ENCODE data around the gene PARVG.

PARVG gene, protein sequence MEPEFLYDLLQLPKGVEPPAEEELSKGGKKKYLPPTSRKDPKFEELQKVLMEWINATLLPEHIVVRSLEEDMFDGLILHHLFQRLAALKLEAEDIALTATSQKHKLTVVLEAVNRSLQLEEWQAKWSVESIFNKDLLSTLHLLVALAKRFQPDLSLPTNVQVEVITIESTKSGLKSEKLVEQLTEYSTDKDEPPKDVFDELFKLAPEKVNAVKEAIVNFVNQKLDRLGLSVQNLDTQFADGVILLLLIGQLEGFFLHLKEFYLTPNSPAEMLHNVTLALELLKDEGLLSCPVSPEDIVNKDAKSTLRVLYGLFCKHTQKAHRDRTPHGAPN

DNA sequence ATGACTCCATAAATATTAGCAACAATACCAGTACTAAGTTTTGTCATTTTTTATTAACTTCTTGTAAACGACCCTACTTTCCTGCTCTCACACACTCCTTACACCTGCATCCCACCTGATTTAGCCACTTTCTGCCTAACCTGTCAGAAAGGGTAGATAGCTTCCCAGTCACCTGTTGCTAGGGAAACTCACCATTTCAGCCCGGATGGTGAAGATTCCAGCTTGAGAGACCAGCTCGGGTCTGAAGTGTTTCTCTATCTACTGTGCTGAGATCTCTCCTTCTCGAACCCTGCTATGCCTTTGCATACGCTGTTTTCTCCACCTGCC is at the start of gene PARVG:
TSS of gene PARVG (plus strand) at position 220 of the 327 bp plus-strand sequence. CDS start 2,405 bp downstream, outside the sequence.
- peak; percentile 49 for DNase-seq (ENCODE audit: low spot score)

DNA sequence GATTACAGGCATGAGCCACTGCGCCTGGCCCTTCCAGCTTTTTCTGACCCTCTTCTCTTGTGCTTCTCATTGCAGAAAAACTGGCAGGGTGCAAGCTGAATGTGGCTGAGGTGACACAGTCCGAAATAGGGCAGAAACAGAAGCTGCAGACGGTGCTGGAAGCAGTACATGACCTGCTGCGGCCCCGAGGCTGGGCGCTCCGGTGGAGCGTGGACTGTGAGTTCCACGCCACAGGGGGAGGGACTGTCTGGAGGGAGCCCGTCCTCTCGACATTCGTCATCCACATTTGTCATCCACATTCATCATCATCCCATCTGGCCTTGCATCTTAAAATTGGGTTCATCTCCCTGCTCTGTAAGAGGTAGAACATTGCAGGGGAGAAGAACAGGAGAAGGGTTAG is 49.3 kb upstream of the PARVG start:
- DNase-seq (ENCODE audit: low spot score): no peak

DNA sequence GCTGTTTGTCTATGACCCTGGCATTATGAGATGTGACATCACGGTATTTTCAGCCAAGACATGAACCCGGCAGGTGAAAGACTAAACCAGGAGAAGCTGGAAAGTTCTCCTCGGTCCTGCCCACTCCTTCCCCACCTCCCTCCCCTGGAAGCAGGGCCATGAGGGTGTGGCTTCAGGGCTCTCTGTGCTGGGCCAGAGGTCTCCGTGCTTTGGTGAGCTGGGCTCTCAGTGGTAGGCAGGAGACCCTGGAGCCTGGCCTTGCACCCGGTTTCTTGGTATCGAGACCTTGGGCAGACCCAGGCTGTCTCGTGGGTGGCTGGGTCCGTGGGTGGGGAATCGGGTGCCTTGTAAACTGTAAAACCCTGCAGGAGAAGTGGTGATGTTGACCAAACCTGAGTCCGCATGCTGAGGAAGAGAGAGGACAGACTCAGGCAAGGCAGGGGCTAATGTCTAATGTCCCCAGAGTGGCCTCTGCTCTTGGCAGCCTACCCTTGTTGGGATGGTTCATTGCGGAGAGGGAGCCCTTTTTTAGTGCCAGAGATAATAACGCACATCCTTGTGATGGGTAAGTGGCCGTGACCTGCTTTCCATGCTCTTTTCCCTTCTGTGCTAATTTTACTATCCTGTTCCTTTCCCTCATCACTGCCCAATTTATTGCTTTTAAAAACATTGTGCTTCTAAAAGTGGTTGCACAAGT is 48.6 kb upstream of the PARVG start:
- no peak for DNase-seq (ENCODE audit: low spot score)

DNA sequence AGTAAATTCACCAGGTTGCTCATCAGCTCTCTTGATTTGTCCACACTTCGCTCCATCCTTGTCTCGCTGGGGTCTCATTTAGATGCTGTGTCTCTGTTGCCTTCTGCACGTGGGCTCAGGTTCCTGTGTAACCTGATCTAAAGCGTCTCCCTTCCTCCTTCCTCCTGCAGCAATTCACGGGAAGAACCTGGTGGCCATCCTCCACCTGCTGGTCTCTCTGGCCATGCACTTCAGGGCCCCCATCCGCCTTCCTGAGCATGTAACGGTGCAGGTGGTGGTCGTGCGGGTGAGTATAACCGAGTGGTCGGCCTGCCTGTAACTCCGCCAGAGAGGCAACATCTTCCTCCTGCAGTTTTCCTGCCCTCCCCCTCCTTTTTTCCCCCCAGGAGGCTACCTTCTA is 48.0 kb upstream of the PARVG start:
- DNase-seq (ENCODE audit: low spot score): no peak

DNA sequence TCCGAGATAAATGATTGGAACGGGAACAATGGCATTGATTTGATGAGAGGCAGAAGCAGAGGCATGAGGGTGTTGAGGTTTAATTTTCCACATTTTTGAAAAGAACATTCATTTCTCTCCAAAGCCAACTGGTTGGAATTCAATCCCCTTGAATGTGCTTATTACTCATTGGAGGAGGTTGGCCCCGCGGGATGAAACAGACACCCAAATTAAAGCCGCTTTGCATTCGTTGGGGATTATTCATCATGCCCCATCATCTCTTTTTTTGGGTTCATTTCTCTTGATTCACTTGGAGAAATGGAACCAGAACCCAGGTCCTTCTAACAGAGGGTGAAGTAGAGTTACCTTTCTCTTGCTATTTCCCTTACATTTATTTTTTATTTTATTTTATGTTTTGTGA is 47.6 kb upstream of the PARVG start:
- no peak for DNase-seq (ENCODE audit: low spot score)

DNA sequence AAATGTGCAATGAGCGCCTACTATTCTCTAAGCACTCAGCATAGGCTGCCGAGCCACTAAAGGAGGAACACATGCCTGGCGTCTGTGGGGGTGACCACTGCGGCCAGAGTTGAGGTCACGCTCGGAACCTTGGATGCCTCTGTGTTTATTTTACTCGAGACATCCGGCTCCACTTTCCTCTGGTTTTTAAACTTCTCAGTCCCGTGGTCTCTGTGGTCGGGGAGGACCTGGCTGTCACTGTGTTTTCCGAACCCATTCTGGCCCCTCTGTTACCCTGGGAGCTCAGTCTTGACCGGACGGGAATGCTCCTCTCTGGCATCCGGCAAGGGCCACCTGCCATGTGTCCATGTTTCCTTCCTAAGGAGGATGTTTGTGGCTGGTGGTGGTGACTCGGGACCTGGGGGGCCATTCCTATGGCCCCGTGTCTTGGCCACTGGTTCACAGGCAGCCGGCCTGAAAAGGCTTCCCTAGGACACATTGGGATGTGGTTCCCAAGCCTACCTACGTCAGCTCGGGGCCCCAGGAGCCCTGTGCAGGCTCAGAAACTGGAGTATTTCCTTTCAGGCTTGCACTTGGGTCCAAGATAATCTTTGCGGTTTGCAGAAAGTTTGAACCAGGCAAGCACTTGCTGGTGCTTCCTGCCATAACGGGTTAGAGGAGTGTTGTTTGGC is 46.7 kb upstream of the PARVG start:
- peak; percentile 45 for DNase-seq (ENCODE audit: low spot score)

DNA sequence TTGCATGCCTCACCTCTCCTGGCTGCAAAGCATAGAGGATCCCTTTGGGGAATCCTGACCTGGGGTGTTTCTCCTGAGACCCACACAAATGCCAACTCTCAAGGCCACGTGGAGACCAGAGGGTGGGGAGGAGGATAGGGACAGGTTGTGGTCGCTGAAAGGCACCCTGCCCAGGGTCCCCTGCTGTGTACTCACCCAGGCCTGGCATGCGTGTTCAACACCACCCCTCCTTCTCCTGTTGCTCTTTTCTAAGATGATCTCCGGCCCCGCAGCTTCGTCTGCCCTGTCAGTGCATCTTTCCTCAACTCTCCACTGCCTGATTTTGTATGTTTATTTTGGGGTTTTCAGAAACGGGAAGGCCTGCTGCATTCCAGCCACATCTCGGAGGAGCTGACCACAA is 44.6 kb upstream of the PARVG start:
- no peak for DNase-seq (ENCODE audit: low spot score)

DNA sequence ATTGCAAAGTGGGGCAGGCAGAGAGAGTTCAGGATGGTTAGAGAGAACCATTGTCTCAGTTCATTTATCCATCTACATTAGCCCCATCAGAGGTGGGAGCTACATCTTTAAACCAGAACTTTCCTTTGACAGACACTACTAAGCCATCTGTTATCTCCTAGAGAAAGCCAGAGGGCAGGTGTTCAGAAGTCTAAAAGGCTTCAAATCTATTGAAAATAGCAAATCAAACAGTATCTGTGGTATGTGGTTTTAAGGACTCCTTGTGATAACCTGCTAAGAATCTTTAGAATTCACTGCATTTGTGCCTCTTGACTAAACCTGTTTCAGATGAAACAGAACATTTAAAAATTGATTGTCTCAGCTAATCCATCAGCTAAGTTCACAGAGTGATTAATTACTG is 43.9 kb upstream of the PARVG start:
- DNase-seq (ENCODE audit: low spot score): no peak

DNA sequence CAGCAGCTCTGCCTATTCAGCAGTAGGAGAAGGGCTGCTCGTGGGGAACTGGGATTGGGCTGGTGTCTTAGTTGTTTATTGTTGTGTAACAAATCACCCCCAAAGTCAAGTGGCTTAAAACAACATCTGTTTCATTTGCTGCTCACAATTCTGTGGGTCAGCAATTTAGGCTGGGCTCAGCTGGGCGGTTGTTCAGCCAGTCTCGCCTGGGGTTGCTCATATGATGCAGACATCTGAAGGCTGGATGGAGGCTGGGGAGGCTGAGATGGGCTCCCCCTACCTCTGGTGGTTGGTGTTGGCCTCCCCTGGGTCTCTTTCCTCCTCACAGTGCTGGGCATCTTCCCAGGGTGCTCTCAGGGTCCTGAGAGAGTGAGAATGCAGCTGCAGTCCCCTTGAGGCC is 43.3 kb upstream of the PARVG start:
- no peak for DNase-seq (ENCODE audit: low spot score)

DNA sequence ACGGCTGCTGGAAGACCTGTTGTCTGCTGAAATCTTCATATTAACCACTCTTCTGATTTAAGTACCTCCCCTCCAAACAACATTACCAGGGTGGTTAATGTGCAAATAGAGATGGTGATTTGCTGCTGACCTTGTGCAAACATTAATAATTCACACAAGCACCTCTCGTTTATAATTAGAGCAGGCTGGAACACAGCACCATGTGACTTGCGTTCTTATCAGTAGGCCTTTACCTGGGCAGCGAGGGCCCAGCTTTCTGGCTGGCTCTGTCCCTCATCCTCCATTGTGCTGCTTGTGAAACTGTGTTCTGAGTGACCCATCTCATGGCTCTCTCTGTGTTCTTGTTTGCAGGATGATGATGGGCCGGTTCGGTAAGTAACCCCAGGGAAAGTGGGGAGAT is 41.0 kb upstream of the PARVG start:
- no peak for DNase-seq (ENCODE audit: low spot score)

DNA sequence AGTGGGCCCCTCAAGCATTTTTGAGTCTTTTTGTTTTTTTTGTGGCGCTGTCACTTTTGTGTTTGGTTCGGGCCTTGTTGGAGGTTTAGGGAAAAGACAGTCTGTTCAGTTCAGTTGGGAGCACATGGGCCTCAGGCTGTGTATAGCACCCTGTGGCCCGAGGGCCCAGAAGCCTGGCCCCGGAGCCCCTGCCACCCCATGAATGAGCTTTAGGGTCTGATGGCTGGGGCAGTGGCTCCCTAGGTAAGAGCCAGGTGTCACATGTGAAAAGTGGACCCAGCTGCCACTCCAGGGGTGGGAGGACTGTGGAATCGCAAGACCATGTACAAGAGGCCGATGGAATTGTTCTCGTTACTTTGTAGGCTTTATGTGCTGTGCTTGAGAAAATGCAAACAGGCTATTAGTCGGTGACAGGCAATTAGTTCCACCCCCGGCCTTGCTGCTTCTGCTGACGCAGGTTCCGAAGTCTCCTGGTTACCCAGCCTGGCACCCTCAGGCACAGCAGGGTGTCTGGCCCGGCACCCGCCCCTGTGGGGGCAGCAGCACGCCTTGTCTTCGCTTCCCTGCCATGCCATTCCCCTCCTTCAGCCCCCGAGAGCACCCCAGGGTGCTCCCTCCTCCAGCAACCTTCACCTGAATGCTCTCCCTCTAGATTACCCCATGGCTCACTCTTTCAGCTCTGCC is 38.2 kb upstream of the PARVG start:
- DNase-seq (ENCODE audit: low spot score): no peak

DNA sequence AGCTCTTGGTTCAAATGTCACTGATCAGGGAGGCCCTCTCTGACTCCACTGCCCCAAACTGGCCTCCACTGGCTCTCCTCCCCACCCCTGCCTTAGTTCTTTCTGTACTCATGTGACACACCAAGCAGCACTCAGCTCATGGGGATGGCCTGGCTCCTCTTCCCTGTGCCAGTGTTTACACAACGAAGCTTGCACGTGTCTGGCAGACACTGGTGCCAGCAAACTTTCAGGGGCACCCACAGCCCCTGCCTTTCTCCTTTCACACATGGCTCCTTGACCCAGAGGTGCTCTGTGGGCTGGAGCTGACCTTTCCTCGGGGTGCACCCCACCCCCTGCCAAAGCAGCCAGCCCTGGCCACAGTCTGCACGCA is 37.6 kb upstream of the PARVG start:
- no peak for DNase-seq (ENCODE audit: low spot score)

DNA sequence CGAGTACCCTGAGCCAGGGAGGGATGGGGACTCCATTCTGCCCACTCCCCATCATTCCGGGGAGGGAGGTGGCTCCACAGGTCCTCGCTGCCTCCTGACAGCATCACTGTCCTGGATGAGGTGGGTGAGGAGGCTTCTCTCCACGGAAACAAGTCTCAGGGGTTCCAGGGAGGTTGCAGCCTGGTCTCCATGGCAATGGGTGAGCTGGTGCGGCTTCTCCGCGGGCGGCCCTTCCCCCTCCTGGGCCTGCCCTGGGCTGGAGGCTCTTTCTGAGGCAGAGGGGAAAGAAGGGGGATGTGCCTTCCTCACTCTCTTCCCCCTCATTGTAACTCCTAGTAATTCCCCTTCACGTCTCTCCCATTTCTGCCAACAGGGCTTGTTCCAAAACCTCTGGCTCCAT is 37.1 kb upstream of the PARVG start:
- no peak for DNase-seq (ENCODE audit: low spot score)

DNA sequence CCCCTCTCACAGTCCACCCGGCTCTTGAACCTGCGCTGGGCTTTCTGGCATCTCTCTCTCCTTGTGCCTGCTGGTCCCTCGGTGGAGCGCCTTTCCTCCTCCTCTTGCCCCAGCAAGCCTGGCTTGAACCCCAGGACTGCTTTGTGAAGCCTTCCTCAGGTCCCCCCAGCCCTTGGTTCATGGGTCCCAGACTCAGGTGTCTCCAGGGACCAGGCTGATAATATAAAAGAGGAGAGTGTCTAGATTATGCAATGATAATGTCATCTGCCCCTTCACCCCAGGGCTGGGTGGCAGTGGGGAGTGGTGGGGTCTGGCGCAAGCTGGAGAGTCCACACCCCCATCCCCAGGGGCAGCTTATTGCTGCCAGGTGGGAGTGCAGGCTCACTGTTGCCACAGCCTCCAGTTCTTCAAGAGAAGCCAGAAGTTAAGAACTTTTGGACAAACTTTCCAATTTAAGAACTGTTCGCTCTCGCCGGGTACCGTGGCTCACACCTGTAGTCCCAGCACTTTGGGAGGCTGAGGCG is 36.6 kb upstream of the PARVG start:
- no peak for DNase-seq (ENCODE audit: low spot score)

DNA sequence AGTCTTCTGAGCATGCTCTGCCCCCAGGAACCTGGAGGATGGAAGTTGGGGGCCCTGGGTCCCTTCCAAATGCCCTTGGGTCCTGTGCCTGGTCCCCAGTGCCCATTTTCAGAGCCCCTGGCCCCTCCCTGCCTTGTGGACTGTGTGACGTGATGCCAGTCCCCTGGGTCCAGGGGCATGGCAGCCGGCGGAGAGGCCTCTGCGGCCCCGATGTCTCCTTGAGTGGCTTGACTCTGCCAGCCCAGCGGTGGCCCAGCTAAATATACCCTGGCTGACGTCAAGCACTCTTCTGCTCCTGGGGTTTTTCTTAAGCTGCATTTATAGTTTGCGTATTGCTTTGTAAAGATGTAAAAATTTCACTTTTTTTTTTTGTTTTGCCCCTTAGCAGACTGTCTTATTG is 35.2 kb upstream of the PARVG start:
- no peak for DNase-seq (ENCODE audit: low spot score)

DNA sequence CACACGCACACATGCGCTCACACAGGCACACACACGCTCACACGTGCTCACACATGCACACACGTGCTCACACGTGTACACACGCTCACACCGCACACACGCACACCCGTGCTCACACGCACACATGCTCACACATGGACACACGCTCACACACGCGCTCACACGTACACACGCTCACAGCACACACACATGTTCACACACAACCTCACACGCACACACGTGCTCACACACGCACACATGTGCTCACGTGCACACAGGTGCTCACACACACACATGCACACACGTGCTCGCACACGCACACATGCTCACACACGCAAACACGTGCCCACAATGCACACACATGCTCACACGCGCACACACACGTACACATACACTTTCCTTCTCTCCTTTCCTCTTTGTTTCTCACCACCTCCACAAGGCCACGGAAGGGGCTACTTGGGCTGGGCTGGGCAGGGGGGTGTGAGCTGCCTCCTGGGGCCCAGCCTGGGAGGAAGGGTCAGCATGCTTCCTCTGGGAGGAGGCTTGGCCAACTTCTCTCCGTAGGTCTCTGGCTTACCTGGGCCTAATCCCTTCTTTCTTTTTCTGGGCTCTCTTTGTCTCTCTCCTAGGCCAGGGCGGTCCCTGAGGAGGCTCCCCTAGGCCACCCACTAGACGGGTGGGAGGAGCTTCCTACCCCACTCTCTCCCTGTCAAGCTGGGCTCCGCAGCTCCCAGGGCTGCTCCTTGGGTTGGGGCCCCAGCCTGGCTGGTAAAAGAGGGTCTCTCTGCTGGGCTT is 34.5 kb upstream of the PARVG start:
- no peak for DNase-seq (ENCODE audit: low spot score)

DNA sequence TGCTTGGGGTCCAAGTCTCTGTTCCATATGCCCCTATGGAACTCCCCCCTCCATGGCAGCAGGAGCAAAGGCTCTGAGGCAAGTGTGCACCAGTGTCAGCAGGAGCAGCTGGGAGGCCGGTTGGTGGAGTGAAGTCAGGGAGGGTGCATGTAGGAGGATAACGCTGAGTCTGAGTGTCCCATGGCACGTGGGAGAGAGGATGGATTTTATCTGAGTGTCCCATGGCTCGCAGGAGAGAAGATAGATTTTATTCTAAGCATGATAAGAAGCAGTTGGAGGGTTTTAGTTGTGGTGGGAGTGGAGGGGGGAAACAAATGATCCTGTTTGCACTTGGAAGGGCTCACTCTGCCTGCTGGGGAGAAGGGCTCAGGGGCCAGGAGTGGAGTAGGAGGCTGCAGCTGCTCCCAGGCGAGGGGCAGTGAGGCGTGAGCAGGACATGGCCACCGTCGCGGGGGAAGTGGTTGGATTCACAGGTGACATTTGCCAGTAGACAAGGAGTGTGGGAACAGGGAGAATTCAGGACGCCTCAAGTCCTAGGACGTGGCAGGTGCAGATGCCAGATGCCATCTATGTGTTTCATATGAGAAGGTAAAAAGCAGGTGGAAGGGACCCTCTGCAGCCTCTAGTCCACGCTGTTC is 33.6 kb upstream of the PARVG start:
- no peak for DNase-seq (ENCODE audit: low spot score)

DNA sequence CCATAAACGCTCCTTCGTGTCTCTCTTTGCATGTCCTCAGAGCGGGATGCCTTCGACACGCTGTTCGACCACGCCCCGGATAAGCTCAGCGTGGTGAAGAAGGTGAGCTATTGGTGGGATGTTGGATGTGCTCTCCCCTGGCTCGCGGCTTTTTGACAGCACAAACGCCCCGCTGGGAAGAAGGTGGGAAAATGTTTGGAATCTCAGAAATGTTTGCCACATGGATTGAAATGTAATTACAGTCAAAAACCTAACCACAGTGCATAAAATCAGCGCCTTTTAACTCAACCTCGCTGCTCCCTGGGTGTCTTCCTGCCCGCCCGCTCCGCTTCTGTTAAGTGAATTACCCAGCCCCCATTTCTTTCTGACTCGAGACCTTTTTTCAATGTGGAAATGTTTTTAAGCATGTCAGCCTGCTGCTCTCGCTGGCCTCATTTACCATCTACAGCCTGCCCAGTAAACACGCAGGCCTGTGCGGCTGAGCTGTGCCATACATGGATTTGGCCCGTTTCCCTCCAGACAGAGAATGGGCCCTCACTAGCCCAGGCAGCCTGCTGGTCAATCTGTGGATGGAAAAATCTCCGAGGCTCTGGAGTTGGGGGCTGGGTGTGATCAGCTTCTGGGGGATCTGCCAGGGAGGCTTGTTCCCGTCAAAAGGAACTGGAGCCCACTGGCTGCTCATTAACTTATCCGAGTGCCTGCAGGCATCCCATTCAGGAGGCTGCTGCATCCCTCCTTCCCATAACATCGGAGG is 32.7 kb upstream of the PARVG start:
- no peak for DNase-seq (ENCODE audit: low spot score)

DNA sequence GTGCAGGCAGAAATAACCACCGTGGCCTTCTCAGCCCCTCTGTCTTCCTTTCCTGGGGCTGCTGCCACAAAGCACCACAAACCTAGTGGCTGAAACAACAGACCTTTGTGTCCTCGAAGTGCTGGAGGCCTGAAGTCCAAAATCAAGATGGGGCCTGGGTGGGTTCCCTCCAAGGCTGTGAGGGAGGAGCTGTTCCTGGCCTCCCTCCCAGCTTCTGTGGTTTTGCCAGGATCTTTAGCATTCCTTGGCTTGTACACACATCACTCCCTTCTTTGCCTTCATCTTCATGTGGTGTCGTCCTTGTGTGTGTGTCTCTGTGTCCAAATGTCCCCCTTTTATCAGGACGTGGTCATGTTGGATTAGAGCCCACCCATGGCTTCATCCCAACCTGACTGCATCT is 29.0 kb upstream of the PARVG start:
- no peak for DNase-seq (ENCODE audit: low spot score)

DNA sequence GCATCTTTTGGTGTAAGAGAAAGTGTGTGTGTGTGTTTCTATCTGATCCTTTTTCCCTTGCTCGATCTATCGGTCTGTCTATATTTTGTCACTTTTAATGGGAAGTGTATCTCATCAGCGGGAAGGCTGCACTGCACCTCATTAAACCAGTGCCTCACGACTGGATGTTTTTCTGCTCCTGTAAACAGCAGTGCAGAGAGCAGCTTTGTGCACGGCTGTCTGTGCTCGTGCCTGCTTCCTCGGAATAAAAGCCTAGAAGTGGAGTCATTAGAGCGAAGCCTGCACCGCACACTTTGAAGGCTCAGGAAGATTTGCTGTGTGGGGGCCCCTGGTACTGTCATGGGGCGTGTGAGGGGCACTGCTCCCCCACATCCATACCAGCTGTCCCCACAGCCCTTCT is 27.0 kb upstream of the PARVG start:
- DNase-seq (ENCODE audit: low spot score): no peak
